Measurements from ENCODE around the gene KIAA1549. TPM values are rescaled to one million over a fixed set of nuclear protein-coding genes. Genes with fewer than 3 reads are reported as not detected.

Gene KIAA1549
- total and polyA plus RNA-seq, 2 of the 8 experiments (the other 6 are each of a cell fraction or from before 2014, with no cell fraction given): 6.5 to 17.3 TPM

DNA sequence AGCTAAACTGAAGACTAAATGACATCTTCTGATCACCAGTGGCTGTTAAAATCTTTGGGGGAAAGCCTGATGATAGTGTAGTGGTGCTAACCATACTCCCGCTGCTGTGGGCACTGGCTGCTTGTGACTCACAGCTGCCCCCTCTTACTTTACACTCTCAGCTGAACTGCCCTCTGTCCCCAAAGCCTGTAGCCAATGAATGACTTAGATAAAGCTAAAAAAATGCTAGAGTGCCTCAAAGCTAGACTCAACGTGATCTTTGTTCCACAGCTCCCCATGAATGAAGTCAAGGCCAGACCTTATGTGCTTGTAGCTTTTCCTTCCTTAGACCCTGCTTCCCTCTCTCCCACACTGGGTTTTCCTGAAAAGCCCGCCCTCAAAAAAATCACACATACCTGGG is 48.2 kb upstream of the KIAA1549 start (continued):
- TF ChIP-seq, protein P1, sequence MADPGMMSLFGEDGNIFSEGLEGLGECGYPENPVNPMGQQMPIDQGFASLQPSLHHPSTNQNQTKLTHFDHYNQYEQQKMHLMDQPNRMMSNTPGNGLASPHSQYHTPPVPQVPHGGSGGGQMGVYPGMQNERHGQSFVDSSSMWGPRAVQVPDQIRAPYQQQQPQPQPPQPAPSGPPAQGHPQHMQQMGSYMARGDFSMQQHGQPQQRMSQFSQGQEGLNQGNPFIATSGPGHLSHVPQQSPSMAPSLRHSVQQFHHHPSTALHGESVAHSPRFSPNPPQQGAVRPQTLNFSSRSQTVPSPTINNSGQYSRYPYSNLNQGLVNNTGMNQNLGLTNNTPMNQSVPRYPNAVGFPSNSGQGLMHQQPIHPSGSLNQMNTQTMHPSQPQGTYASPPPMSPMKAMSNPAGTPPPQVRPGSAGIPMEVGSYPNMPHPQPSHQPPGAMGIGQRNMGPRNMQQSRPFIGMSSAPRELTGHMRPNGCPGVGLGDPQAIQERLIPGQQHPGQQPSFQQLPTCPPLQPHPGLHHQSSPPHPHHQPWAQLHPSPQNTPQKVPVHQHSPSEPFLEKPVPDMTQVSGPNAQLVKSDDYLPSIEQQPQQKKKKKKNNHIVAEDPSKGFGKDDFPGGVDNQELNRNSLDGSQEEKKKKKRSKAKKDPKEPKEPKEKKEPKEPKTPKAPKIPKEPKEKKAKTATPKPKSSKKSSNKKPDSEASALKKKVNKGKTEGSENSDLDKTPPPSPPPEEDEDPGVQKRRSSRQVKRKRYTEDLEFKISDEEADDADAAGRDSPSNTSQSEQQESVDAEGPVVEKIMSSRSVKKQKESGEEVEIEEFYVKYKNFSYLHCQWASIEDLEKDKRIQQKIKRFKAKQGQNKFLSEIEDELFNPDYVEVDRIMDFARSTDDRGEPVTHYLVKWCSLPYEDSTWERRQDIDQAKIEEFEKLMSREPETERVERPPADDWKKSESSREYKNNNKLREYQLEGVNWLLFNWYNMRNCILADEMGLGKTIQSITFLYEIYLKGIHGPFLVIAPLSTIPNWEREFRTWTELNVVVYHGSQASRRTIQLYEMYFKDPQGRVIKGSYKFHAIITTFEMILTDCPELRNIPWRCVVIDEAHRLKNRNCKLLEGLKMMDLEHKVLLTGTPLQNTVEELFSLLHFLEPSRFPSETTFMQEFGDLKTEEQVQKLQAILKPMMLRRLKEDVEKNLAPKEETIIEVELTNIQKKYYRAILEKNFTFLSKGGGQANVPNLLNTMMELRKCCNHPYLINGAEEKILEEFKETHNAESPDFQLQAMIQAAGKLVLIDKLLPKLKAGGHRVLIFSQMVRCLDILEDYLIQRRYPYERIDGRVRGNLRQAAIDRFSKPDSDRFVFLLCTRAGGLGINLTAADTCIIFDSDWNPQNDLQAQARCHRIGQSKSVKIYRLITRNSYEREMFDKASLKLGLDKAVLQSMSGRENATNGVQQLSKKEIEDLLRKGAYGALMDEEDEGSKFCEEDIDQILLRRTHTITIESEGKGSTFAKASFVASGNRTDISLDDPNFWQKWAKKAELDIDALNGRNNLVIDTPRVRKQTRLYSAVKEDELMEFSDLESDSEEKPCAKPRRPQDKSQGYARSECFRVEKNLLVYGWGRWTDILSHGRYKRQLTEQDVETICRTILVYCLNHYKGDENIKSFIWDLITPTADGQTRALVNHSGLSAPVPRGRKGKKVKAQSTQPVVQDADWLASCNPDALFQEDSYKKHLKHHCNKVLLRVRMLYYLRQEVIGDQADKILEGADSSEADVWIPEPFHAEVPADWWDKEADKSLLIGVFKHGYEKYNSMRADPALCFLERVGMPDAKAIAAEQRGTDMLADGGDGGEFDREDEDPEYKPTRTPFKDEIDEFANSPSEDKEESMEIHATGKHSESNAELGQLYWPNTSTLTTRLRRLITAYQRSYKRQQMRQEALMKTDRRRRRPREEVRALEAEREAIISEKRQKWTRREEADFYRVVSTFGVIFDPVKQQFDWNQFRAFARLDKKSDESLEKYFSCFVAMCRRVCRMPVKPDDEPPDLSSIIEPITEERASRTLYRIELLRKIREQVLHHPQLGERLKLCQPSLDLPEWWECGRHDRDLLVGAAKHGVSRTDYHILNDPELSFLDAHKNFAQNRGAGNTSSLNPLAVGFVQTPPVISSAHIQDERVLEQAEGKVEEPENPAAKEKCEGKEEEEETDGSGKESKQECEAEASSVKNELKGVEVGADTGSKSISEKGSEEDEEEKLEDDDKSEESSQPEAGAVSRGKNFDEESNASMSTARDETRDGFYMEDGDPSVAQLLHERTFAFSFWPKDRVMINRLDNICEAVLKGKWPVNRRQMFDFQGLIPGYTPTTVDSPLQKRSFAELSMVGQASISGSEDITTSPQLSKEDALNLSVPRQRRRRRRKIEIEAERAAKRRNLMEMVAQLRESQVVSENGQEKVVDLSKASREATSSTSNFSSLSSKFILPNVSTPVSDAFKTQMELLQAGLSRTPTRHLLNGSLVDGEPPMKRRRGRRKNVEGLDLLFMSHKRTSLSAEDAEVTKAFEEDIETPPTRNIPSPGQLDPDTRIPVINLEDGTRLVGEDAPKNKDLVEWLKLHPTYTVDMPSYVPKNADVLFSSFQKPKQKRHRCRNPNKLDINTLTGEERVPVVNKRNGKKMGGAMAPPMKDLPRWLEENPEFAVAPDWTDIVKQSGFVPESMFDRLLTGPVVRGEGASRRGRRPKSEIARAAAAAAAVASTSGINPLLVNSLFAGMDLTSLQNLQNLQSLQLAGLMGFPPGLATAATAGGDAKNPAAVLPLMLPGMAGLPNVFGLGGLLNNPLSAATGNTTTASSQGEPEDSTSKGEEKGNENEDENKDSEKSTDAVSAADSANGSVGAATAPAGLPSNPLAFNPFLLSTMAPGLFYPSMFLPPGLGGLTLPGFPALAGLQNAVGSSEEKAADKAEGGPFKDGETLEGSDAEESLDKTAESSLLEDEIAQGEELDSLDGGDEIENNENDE (IDR thresholded peaks at IDR 0.05; ENCODE audit: insufficient replicate concordance, low read length): no peak
- TF ChIP-seq EGR1 (IDR thresholded peaks at IDR 0.05; ENCODE audit: borderline replicate concordance, low read depth, low read length): no peak
- no peak for TF ChIP-seq CHD2 (IDR thresholded peaks at IDR 0.05; ENCODE audit: low read length)
- TF ChIP-seq CBX8 (IDR thresholded peaks at IDR 0.05; ENCODE audit: borderline replicate concordance, low read depth, low read length): no peak
- TF ChIP-seq SIX5 (IDR thresholded peaks at IDR 0.05; ENCODE audit: low read depth, low read length): no peak

Data from H1 (cell line).